Measurements from ENCODE around the gene RIC3.

Gene RIC3

DNA sequence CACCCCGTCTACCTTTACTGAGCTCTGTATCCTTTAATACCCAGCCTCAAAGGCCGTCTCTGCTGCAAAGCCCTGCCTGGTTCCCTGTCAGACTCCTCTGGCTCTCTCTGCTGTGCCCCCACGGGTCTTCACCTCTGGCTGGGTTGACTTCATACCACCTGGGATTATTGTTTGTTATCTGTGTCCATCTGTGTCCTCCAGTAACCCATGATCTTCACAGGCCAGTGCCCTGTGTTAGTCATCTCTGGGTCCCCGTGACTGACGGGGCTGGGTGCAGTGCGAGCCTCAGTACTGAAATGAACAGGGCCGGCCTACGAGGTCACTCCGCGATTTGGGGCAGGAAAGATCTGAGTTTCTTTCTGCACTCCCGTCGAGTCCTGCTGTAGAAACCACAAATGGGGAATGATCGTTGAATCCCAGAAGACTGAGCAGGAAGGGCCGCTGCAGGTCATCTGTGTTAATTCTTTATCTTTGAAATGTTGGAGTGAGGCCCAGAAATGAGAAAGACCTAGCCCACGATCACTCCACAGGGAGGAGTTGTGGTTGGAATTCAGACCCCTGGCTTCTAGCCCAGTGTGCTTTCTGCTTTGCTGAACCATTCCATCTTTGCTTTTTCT is 100.1 kb downstream of the RIC3 start:
- DNase-seq (ENCODE audit: low read depth in 3 of 3): no peak

DNA sequence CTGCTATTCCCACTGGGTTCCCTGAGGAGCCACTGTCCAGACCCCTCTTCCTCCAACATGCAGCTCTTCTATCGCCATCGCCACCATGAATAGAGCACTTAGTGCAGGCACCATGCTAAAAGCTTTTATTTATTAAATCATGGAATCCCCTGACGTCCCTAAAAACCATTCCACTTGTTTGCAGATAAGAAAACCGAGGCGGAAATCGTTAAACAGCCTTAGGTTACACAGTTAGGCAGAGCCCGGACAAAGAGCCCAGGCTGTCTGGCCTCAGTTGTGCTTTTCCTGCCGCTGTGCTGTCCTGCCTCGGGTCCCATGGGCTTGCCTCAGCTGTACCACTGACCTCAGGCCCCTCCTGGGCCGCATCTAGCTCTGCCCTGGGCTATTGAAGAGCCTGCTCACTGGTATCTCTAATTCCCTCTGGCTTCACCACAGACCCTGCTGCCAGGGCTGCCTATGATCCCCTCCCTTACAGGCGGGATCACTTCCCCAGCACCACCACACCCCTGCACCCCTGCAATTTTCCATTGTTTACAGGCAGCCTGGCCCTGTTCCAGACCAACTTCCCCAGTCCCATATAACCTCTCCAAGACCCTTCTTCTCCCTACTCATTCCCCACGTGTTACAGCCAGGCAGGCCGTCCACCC is 100.8 kb downstream of the RIC3 start:
- DNase-seq (ENCODE audit: low read depth in 3 of 3): no peak

DNA sequence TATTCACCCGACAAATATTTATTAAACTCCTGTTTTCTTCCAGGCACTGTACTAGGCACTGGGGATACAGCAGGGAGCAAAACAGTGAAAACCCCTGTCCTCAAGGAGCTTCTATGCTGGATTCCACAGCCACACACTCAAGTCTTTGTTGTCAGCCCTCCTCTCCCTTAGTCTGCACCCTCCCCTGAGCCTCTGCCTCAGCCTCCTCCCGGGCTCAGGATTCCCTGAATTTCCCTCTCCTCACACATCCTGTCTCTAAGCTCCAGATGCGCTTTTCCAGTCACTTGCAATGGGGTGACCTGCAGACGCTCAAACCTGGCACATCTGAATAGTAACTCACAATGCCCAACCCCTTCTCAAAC is 101.3 kb downstream of the RIC3 start:
- no peak for DNase-seq (ENCODE audit: low read depth in 3 of 3)

DNA sequence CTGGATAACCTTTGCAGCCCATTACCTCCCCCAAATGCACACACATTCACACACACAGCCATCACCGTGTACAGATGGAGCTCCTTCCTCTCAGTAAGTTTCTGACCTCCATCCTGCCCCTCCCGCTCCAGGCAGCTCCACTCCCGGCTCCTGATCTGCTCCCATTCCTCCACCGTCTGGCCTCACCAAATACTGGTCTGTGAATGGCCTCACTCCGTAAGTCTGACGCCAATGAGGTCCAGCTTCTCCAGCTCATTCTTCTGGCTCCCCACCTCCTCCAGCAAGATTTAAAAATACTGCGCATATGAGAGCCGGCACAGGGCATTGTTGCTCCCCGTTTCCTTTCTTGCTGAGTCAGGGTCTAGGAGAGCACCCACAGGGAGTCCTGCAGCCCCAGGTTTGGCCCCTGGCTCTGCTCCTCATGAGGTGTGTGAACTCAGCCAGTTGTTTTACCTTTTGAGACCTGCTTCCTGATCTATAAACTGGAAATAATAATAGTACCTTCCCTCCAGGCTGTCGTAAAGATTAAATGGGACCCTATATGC is 101.8 kb downstream of the RIC3 start:
- DNase-seq (ENCODE audit: low read depth in 3 of 3): no peak

DNA sequence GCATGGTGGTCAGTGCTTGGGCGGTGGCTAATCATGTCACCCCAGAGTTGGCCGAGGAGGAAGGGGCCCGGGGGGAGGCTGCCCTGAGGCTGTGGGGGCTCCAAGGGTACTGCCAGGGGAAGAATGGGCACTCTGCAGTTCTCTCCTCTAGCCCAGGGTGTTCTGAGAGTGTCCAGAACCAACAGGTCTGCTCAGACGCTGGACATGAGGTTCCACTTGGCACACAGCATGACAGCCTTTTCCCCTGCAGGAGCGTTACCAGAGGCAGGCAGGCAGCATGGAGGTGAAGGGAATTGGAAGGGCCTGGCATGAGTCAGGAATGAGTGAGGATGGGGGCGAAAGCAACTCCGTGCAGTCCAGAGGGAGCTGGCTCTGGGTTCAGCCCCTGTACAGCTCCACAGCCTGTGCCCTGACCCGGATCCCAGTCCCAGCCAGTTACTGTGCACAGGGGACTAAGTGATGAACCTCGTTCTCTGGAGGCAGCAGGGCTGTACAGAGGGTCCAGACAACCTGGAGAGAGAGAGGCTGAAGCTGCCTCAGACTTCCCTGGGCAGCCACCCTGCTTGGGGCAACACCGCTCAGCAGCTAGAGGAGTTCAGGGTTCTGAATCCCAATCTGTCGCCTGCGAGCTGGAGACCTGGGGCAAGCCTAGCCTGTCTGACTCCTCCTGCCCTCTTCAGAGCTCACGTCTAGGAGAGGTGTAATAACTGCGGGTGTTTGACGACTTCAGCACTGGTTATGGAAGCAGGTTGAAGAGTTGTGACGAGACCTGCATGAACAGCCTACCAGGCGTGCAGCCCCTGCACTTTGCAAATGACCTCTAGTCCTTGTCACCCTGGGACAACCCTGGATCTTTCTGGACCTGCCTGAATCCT is 102.6 kb downstream of the RIC3 start:
- no peak for DNase-seq (ENCODE audit: low read depth in 3 of 3)

DNA sequence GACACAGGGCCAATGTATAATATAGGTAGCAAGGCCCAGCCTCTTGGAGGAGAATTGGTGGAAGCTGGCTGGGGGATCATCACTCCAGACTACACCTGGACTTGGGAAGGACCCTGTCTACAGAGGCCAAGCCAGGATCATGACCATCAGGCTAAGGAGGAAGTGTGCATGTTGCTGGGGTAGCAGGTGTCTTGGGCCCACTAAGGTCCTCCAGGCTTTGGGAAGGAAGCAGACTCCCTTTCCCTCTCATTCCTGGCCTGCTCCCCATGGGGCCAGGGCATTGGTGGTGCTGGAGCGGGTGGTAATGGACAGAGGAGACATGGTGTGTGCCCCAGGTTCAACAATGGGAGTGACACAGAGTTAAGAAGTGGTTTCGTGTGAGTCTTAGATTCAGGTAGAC is 103.8 kb downstream of the RIC3 start:
- DNase-seq (ENCODE audit: low read depth in 3 of 3): no peak

DNA sequence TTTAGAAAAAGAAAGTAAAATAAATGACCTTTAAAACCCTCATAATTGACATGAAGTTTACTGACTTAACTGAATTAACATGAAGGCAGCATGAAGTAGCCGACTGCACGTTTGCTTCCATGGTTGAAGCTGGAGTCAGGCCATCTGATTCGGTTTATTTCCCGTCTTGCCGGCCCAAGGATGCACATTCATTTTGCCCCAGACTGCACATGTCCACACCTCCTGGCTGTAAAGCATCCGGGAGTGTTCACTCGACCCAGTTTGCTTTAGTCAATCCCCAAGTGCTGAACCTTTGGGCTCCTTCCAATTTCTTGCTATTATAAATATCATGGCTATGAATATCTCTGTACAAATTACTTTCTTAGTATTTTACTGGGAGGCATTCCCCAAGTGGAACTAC is 105.5 kb downstream of the RIC3 start:
- no peak for DNase-seq (ENCODE audit: low read depth in 3 of 3)

DNA sequence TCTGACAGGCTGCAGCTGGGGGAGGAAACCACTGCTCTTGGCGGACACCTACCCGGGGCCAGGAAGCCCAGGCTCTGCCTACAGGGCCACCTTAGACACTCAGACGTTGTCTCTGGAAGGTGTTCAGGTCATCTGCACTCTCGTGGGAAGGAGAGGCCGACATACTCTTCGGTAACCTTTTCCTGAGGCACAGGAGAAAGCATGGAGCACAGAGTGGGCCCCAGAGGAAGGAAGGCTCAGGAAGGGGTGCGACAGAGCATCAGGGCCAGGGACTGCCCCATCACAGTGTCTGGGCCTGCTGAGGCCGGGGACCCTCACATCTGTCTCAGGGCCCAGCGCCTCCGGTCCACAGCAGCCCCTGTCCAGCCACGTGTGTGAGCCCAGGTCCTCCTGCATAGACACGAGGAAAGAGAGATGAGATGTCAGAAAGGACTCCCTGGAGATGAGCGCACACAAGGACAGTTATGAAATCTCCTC is 106.0 kb downstream of the RIC3 start:
- DNase-seq (ENCODE audit: low read depth in 3 of 3): no peak

DNA sequence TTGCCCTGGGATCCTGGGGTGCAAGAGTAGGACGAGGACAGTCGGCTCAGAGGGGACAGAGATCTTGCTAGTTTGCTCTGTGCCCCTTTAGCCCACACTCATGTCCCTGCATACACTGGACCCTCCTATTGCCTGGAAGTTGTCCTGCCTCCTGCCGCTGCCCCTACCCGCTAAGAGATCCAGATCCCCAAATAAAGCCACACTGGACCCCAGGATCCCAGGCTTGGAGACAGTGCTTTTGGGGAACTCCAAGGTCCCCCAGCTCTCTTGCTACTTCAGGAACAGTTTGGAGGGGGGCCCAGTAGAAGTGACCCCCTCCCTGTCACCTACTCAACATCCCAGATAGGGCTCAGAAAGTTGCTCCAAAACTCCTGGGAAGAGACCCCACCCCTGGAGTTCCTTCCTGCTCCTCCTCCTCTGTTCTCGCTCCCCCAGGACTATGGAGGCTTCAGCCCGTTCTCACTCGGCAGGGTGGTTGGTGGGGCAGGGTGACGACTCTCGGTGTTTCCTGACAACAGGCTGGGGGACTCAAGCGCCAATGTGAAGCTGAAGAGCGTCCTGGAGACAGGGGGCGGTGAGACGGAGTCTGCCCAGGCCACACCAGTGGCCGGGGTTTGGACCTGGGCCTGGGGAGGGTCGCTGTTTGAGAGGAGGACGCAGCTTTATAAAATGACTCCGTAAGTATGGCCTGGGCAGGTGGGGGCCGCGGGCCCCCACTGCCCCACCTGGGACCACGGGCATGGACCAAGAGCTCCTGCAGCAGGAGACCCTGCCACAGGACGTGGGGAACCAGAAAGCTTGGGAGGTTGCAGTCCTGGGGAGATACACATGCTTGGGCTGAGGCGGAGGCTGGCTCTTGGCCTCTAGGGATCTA is 107.0 kb downstream of the RIC3 start:
- DNase-seq (ENCODE audit: low read depth in 3 of 3): no peak

DNA sequence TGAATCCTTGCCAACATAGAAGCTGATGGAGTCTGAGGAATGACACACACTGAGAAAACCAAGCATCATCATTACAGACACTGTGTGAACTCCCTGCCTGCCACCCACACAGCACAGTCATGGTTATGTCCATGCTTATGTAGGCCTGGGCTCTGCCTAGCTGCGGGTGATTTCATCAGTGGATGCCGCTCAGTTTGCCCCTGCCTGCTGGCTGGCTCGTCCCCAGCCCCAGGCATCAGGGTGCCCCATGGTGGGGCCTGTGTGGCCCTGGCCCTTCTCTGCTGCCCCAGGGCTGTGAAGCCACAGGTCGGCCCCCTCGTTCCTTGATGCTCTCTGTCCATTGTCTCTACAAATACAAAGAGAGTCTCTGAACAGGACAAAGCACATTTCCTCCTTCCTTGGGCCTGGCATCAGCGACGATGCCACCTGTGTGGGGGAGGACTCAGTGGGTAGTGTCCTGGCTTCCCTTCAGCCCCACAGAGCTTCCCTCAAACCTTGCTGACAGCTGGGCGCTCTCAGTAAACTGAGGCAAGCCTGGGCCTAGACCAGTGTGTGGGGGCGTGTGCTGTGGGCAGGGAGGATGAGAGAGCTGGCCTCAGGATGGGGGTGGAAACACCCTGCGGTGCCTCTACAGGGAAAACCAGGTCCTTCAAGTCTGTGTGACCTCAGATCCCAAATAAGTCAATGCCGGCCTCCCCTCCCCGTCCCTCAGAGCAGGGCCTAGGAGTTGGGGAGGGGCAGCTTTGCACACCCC is 107.8 kb downstream of the RIC3 start:
- DNase-seq (ENCODE audit: low read depth in 3 of 3): no peak

DNA sequence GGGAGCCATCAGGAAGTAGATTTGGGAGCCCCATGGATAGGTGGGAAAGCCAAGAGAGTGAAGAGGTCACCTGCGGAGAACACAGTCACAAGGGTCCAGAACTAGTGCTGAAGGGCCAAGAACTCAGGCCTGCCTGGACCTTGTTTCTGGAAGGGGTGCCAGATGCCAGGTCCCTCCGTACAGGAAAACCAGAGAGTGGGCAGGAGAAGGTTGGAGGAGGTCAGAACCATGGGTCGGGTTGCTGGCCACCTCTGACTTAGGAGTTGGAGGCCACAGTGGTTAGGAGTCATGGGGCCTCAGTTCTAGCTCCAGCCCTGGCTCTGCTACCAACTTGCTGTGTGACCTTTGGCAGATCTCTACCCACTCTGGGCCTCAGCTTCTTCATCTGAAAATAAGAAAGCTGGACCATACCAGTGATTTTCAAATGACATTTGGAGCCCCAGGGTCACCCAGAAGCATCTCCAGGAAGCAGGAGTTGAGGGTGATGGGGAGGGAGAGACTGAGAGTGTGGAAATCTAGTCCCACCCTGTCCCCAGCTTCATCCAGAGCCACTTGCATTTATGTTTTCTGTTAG is 108.6 kb downstream of the RIC3 start:
- no peak for DNase-seq (ENCODE audit: low read depth in 3 of 3)

DNA sequence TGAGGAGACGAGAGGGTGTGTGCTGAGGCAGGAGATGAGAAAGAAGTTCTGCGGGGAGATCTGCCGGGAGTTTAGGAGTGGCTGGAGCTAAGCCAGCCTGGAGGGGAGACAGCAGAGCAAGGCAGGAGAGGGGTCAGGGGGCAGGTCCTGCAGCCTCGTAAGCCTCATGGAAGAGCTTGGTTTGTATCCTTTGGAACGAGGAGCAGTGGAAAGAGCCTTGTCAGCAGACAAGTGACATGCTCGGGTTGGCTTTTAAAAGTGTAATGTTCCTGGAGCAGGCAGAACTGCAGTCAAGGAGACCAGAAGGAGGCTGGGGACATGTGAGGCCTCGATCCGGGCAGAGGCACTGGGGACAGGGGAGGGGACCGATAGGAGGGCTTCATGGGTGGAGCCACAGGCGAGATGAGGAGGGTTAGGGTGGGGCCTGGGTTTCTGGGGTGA is 109.2 kb downstream of the RIC3 start:
- DNase-seq (ENCODE audit: low read depth in 3 of 3): no peak

DNA sequence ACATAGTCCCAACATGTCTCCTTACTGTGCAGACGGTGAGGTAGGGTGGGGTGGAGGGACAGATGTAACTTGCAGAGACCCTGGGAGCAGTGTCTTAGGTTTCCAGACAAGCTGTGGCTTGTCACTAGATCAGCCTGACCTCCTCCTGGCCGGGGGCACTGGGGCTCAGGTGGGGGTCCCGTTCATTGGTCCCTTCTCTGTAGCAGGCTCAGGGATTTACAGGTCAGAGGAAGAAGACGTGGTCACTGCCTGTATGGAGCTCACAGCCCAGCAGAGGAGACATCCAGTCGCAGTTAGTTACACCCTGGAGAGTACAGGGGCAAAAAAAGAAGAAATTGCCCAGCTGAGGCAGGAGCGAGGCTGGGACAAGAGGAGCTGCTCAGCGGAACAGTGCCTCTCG is 109.8 kb downstream of the RIC3 start:
- DNase-seq (ENCODE audit: low read depth in 3 of 3): no peak

DNA sequence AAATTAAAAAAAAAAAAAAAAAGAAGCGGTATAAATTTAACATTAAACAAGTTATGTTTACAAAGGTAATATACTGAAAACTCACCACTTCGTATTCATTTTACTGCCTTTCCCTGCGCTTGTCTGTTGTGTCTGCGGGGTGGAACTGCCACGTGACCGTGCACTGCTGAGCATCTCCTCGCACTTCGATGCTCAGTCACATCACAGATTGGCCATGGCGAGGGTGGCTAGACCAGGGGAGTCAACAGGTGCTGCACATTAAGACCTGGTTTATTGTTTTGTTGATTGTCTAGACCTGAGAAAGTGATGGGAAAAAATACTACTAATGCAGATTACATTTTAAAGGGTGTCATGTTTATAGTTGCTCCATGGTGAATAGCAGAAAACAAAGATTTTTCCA is 110.6 kb downstream of the RIC3 start:
- DNase-seq (ENCODE audit: low read depth in 3 of 3): no peak

DNA sequence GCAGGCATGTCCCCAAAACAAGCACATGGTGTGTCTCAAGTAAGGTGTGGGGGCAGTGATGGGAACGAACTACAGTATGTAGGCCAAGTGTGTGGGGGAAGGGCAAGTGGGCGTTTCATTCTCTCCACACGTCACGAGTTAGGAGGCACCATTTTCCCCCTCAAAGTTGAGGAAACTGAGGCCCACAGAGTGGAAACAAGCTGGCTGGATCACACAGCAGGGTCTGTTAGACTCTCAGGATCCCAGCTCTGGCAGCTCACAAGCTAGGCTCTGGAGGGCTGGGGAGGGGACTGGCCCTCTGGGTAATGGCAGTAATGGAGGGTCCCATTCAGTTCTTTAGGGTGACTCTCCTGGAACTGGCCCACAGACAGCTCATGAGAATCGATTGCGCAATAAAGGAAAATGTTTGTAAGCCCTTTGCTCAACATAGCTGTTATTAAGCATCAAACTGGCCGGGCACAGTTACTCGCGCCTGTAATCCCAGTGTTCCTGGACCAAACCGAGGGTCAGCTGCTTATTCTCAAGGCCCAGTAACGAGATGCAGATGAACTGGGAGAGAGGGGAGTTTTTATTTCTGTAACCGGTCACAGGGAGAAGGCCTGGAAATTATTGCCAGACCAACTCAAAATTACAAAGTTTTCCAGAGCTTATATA is 111.9 kb downstream of the RIC3 start:
- DNase-seq (ENCODE audit: low read depth in 3 of 3): no peak

Data from stimulated activated CD4-positive, alpha-beta T cell treated with anti-CD3 and anti-CD28 coated beads, TNF-alpha, amount 100 ng/mL, for 48 hours (primary cell).